Measurements from ENCODE around the gene NPB. TPM values are rescaled to one million over a fixed set of nuclear protein-coding genes. Genes with fewer than 3 reads are reported as not detected.

NPB gene
- total and polyA plus RNA-seq, 2 of the 8 experiments (the other 6 are each of a cell fraction or from before 2014, with no cell fraction given), result 1.5 to 2.5 TPM

DNA sequence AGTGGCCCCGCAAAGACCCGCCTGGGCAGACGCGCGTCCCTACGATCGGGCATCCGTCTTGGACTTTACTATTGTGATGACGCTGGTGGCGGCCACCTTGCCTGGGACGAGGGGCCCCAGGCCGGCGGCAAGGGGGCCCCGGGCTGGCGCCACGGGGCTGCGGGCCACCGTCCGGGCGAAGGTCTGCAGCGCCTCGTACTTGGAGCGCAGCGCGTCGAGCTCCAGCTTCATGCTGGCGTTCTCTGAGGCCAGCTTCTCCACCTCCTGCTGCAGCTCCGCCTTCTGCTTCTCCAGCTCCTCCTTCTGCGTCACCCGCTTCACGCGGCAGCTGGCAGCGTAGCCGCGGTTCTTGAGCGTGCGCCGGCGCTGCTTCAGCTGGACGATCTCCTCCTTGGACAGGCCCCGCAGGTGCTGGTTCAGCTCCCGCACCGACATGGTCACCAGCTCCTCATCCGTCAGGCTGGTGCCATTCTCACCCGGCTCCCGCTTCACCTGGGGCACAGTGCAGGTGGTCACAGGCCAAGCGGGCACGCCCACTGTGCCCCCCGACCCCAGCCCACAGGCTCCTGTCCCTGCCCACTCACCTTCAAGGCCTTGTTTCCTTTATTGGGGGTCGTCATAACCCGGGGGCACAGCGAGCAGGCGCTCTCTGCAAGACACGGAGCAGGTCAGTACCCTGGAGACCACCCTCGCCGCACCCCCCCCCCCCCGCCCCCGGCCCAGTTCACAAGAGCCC is 20.7 kb downstream of the NPB start:
- CTCF ChIA-PET (ENCODE audit: partially characterized antibody), result interaction anchor here (1.0 to 2.6 kb wide), 7 partner anchors 15 to 266 kb away, joined by 3 to 7 read pairs (median 4); partner anchors contain the start of genes ALYREF and ANAPC11
- 93% methylated on average over 52 of the region's 58 CpGs; no CpG with 5 or more reads in 1 of the 2 experiments for WGBS, 2 experiments (ENCODE audit: extremely low coverage in 1 of 2, insufficient coverage in 1 of 2, insufficient read length in 1 of 2, insufficient replicate concordance in 2 of 2, low coverage in 1 of 2, low lambda C conversion rate in 2 of 2, missing lambda C conversion rate in 1 of 2)
- peak overlapping the region; percentile 79 to 88 for H3K4me2 ChIP-seq (ENCODE audit: insufficient read depth in 1 of 2, low read depth in 2 of 2, low read length in 2 of 2)
- TF ChIP-seq KDM1A (IDR thresholded peaks at IDR 0.05; ENCODE audit: borderline replicate concordance, low read length) (no peak), MAX (IDR thresholded peaks at IDR 0.05) (no peak), CHD2 (IDR thresholded peaks at IDR 0.05; ENCODE audit: low read length) (no peak)

More for the DNA sequence above, 20.7 kb downstream of the NPB start:
- peak overlapping the region; percentile 68; the same call in 1 of the 2 replicates for H3K27ac ChIP-seq (ENCODE audit: low read depth, low read length)
- FAIRE-seq (no peak), DNase-seq (ENCODE audit: low read depth in 1 of 2, low spot score in 2 of 2) (no peak)
- no peak overlapping the region for H2BK120ac ChIP-seq (replicated peaks; ENCODE audit: low read depth, low read length)
- peaks cover 12 to 77% of the 10 kb centered on the region in 2 experiments; a peak in 3 of 4 replicates for H3K79me2 ChIP-seq (ENCODE audit: control insufficient read depth in 1 of 2, insufficient read depth in 2 of 2, low read length in 2 of 2)
- no peaks in the 10 kb centered on the region for H3K27me3 ChIP-seq (replicated peaks in 1 of 4; ENCODE audit: control insufficient read depth in 3 of 4, extremely low read depth in 1 of 4, insufficient read depth in 3 of 4, low read length in 3 of 4)
- H3K4me1 ChIP-seq (replicated peaks in 1 of 4; ENCODE audit: control insufficient read depth in 3 of 4, insufficient read depth in 4 of 4, low read length in 3 of 4), result peaks cover 0 to 34% (median 29%) of the 10 kb centered on the region in 4 experiments; a peak in 6 of 7 replicates
- peaks cover 15 to 28% of the 10 kb centered on the region in 2 experiments for H4K20me1 ChIP-seq (replicated peaks in 1 of 2; ENCODE audit: control insufficient read depth in 1 of 2, insufficient read depth in 2 of 2, low read length in 2 of 2)
- no peak overlapping the region; the same call in 1 of the 2 replicates for H2BK20ac ChIP-seq (ENCODE audit: low read length)
- H3K56ac ChIP-seq (replicated peaks; ENCODE audit: insufficient read length, low read depth, low read length), result no peak overlapping the region
- peak overlapping the region in 2 of 4 experiments; percentile 23 to 51; a peak in 2 of 8 replicates for H3K4me3 ChIP-seq (ENCODE audit: extremely low read depth in 1 of 4, insufficient read depth in 2 of 4, low read depth in 3 of 4, low read length in 4 of 4)
- H2BK5ac ChIP-seq (ENCODE audit: low read depth, low read length), result peak overlapping the region; percentile 93
- H2BK12ac ChIP-seq (ENCODE audit: low read depth, low read length), result peak overlapping the region; percentile 90; the same call in 1 of the 2 replicates
- H4K91ac ChIP-seq (replicated peaks; ENCODE audit: insufficient read length, low read length), result peak overlapping the region; percentile 89
- no peak overlapping the region for H3K14ac ChIP-seq (ENCODE audit: insufficient read length)
- H3K18ac ChIP-seq (ENCODE audit: extremely low read depth, low read length), result no peak overlapping the region
- peaks cover 7% of the 10 kb centered on the region; the same call in 1 of the 2 replicates for H3K23me2 ChIP-seq (ENCODE audit: low read depth, low read length)
- peak overlapping the region; percentile 81; the same call in 1 of the 2 replicates for H4K8ac ChIP-seq (ENCODE audit: extremely low read depth, insufficient read depth, low read length)
- no peak overlapping the region for H4K5ac ChIP-seq (ENCODE audit: insufficient read length, low read depth, low read length)
- H3K9ac ChIP-seq (replicated peaks in 1 of 4; ENCODE audit: extremely low read depth in 1 of 4, low read depth in 3 of 4, low read length in 3 of 4), result 0 out of 7 replicates have a peak overlapping the region, but pooled peaks of 1 of the 4 experiments have one; percentile 54
- no peak overlapping the region for H2AK5ac ChIP-seq (ENCODE audit: low read depth, low read length)
- H2AFZ ChIP-seq (ENCODE audit: low read length), result no peak overlapping the region
- POLR2A ChIA-PET (ENCODE audit: partially characterized antibody), result interaction anchor here (1.0 to 14.6 kb wide), 12 partner anchors 9 to 68 kb away, joined by 3 to 150 read pairs (median 4); partner anchors contain the start of genes ARHGDIA, NPB, PCYT2 and PYCR1
- no peaks in the 10 kb centered on the region for H3K9me3 ChIP-seq (ENCODE audit: insufficient read depth in 2 of 2, low read depth in 1 of 2, low read length in 1 of 2)
- peaks cover 48% of the 10 kb centered on the region for H3K79me1 ChIP-seq (ENCODE audit: low read depth, low read length)
- peaks cover 3 to 26% (median 6%) of the 10 kb centered on the region in 4 experiments; a peak in 6 of 8 replicates for H3K36me3 ChIP-seq (ENCODE audit: control insufficient read depth in 2 of 4, insufficient read depth in 4 of 4, low read length in 3 of 4)
- no peak overlapping the region for H3K4ac ChIP-seq (replicated peaks; ENCODE audit: insufficient read length, low read depth, low read length)
- H2BK15ac ChIP-seq (ENCODE audit: low read length), result no peak overlapping the region
- H3K23ac ChIP-seq (ENCODE audit: insufficient read length), result no peak overlapping the region
